PC-9 (cell line): ENCODE measurements around the gene AGAP2.

Experiments used
- CTCF ChIP-seq: fragments of 200-600 bp; sonication (generic); conservative IDR thresholded peaks from 2 replicates; pipeline ENCODE4 v1.6.1; 2017; ENCODE audit warnings: mixed run types, antibody characterized with exemption, mild to moderate bottlenecking, moderate library complexity
- EZH2 ChIP-seq: fragments of 200-600 bp; sonication (generic); IDR thresholded peaks from 2 replicates; pipeline ENCODE4 v1.8.0; 2017; ENCODE audit warnings: antibody characterized with exemption, low read depth

DNA sequence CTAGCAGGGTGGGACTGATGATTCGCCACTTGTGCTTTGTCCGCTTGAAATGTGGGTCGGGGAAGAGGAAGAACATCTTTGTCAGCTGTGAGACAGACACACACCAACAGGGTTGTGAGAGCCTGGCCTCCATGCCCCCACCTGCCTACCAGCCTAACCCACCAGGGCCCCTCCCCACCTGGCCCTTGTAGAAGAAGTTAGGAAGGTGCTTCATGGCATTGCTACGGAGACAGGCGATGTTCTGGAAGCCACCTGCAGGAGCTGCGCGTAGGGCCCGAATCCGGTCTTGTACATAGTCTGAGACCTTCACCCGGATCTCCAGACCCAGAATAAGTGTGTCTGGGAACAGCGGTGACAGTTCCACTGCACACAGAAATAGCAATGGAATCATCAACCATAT, 31.1 kb upstream of the AGAP2 start:
- no peak for TF ChIP-seq EZH2
- no peak for TF ChIP-seq CTCF
